ENCODE measurements around the gene CREB3L1.

CREB3L1 gene

GRCh38 chr11:46369458-46370152, 92.1 kb downstream of the CREB3L1 start:
- DNase-seq = peak in 3 of 4 experiments; percentile 35 to 39 (median 37)

- DNase-seq = no peak
Measured at GRCh38 chr11:46370253-46370652, 92.8 kb downstream of the CREB3L1 start.
